GM12865 (cell line): Measurements from ENCODE around the gene GTPBP10.
"Not testable (repeated sequence)": the region's sequence is repeated elsewhere in the genome, so short reads cannot be mapped to it uniquely, and the experiment has no call there.

Source experiments
- DNase-seq: peaks from one replicate; pipeline ENCODE4 v3.0.0; 2010; ENCODE audit warnings: low read depth
- H3K4me3 ChIP-seq: 2 replicates; pipeline ENCODE4 v1.5.1; 2011; ENCODE audit warnings: mild to moderate bottlenecking, low read depth, low read length, control low read depth
- CTCF ChIP-seq: IDR thresholded peaks from 2 replicates; pipeline ENCODE4 v1.5.1; 2011; ENCODE audit warnings: low read length, control low read depth, low read depth, inconsistent platforms; ENCODE audit not compliant: insufficient read depth; ENCODE audit errors: missing control alignments

The GTPBP10 gene

GRCh38 chr7:90334193-90334843 lies 12.2 kb upstream of the GTPBP10 start:
- DNase-seq: no peak
- TF ChIP-seq CTCF: no peak

GRCh38 chr7:90334926-90335325 lies 11.6 kb upstream of the GTPBP10 start:
- not testable (repeated sequence) for DNase-seq, H3K4me3 ChIP-seq

More at GRCh38 chr7:90334193-90334843, 12.2 kb upstream of the GTPBP10 start:
- no peak overlapping the region for H3K4me3 ChIP-seq

GRCh38 chr7:90337106-90337505 lies 9.4 kb upstream of the GTPBP10 start:
- DNase-seq: no peak
- no peak for TF ChIP-seq CTCF
- H3K4me3 ChIP-seq: no peak overlapping the region

- TF ChIP-seq CTCF: no peak
- H3K4me3 ChIP-seq: no peak overlapping the region
- DNase-seq: no peak
Observed at GRCh38 chr7:90345016-90345415, 1.5 kb upstream of the GTPBP10 start.

GRCh38 chr7:90345595-90346335 lies 751 bp upstream of the GTPBP10 start:
- peak; percentile 9 for DNase-seq
- H3K4me3 ChIP-seq: peak overlapping the region; percentile 92

GRCh38 chr7:90347759-90348158 lies 1.2 kb downstream of the GTPBP10 start:
- H3K4me3 ChIP-seq: peak overlapping the region; percentile 92
- peak; percentile 4 for DNase-seq
- no peak for TF ChIP-seq CTCF

More at GRCh38 chr7:90345595-90346335, 751 bp upstream of the GTPBP10 start:
- no peak for TF ChIP-seq CTCF

GRCh38 chr7:90349305-90349704 lies 2.8 kb downstream of the GTPBP10 start:
- no peak overlapping the region for H3K4me3 ChIP-seq
- no peak for TF ChIP-seq CTCF
- no peak for DNase-seq

- DNase-seq, H3K4me3 ChIP-seq: not testable (repeated sequence)
Observed at GRCh38 chr7:90350032-90350431, 3.5 kb downstream of the GTPBP10 start.
